GM19035 (cell line): ENCODE results near the gene CARD10.

Experiments
- ATAC-seq: cut with Tn5 transposase; IDR thresholded peaks from one replicate; pipeline ENCODE4 v1.9.1; 2021; ENCODE audit not compliant: unreplicated experiment

The CARD10 gene

DNA sequence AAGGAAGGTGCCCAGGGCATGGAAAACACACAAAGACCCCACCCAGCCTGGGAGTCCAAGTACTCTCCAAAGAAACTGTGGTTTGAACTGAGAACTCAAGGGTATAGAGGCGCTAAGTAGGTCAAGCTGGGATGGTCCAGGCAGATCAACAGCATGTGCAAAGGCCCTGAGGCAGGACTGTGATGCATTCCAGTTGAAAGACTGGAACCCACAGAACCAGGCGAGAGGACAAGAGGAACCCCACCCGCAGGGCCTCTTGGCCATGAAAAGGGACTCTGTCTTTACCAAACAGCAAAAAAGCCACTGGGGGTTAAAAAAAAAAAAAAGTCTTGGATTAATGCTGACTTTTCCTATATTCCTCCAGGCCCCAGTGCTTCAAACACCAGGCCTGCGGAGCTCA is 14.3 kb downstream of the CARD10 start:
- no peak for ATAC-seq

DNA sequence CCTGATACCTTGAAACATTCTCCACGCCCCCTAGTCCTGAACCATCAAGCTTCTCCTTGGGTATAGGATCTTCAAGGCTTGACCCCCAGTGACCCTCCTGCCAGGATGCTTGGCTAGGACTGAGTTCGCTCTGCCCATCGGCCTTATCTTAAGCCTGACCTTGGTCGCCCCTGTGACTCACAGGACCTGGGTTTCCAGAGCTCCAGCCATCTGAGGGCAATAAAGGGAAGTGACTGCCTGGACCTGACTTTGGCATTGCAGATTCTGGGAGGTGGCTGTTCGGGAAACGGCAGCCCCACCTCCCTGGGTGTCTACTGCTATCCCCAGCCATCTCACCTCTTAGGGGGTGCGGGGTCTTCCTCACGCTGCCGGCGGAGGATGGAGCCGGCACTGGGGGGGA is 15.4 kb downstream of the CARD10 start:
- no peak for ATAC-seq

DNA sequence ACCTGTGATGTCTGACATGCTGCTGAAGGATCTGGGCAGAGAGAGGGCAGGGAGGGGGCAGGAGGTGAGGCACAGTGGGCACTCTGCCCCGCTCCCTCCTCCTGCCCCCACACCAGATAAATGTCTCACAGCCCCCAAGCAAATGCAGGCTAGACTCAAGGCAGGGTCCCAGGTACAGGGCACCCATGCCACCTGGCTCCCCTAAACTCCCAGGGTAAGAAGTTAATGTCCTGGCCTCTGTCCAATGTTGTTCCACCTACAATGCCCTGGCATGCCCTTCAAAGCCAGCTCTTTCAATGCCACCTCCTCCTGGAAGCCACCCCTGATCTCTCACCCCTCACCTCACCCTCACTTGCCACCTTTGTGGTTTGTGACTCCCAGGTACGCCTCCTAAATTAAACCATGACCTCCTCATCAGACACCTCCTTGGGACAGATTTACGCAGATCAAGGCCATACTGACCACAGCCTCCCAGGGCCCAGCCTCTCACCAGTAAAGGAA is 16.0 kb downstream of the CARD10 start:
- no peak for ATAC-seq

DNA sequence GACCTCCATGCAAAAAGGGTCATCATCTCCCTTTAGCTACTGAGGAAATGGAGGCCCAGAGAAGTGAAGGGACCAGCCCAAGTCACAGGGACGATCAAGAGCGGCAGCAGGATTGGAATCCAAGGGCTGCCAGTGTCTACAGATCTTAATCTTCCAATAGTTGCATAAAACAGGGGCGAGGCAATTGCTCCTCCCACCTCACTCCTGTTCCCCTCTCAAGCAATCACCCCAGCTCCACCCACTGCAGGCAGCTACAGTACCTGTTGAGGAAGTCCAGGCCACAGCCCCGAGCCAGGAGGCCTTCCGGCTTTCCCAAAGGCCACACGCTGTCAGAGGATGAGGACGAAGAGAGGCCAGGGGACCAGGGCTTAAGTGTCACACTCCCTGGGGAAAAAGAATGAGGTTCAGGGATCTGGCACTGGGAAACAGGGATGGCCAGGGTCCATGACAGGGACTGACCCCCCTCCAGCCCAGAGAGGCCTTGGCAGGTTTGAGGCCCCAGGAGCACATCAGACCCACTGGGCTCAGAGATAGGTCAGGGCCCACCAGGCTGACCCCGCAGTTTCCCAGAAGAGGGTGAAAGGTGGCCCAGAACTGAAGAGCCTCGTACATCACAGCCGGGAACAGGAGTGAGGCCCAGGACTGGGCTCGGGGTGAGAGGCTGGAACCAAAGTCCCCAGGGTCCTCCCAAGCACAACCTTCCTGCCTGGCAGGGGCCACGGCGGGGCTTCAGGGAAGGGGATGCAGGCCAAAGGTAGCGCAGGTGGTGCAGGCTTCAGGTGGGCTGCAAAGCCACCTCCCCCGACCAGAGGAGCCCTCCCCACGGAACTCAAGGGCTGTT is 16.7 kb downstream of the CARD10 start:
- ATAC-seq = no peak

DNA sequence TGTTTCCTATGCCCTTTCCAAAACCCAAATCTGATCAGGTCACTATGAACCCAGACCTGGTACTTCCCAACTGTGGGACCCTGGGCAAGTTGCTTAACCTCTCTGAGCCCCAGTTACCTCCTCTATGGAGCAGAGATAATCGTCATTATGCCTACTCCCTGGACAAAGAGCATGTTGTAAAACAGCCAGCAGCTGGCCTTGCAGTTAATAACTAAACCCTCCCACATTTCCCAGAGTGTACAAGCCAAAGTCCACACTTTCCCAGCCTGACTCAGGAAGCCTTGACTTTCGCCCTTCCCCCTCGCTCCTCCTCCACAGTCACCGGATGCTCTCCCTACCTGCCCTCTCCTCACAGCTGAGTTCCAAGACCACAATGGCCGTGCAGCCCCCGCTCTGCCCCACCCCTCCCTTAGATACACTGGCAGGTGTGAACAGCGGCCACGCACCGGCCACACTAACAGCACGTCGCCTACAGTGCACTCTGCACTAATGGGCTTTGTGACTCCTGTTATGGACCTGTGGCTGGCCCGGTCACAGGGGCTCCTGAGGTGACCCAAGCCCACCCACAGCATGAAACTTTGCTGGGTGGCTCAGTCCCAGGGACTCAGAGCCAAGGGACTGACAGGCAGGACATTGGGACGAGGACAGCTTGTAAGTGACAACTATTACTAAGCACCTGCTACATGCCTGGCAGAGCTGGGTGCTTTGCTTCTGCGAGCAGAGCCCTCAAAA is 17.4 kb downstream of the CARD10 start:
- no peak for ATAC-seq

DNA sequence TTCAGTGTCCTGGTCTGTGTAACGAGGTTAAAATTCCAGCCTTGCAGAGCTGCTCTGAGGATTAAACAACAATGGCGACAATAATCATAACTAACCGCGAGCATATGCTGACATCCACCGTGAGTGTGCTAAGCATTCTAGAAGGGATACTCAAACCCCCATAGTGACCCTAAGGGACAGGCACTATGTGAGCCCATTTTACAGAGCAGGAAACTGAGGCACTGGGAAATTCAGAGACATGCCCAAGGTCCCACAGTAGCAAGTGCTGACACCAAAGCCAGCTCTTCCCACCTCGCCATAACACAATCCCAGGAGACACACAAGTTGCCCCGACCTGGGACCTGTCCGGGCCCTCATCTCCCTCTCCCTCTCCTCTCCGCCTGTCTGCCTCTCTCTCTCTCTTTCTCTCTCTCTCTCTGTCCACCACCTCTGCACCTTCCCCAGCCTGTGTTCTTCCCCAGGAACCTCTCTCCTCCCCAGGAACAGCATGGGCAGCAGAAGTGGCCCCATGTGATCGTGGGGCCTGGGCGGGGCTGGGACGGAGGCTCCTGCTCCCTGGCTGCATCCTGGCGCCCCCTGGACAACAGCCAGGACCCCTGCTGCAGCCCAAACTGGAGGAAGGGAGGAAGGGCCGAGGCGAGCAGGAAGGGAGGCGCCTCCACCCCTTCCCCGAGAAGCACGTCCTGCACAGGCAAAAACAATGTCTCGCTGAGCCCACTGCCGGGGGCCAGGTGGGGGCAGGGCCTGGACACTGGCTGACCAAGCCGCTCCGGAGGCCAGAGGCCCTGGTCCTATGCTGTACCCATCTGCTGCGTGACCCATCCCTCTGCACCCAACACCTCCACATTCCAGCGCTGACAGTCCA is 18.2 kb downstream of the CARD10 start:
- no peak for ATAC-seq

DNA sequence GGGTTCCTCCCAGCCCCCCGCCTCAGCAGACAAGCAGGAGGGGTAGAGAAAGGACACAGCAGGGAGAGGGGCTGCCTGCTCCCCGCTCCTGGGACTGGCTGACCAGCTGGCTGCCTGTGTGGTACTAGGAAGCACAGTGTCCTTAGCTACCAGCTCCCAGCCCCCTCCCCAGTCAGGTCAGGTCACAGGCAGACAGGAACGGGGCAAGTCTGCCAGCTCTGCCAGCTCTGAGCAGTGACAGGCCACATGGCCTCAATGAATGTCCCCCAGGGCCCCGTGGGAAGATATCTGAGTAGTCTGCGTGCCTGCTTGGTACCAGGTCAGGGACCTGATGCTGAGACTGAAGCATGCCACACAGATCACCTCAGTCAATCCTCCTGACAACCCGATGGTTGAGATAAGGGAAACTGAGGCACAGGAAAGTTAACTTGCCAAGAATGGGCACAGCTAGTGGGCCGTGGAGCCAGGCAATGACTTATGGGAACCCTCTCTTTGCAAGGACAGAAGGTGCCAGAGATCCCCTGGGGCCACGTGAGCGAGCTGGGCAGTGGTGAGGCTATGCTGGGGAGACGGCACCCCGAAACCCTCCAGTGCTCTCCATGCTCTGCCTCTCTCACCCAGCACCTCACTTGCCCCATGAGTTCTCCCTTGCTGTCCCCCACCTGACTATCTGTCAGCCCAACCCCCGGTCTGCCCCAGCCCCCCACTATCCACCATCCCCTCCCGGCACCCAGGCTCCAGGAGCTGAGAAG is 19.2 kb downstream of the CARD10 start:
- no peak for ATAC-seq

DNA sequence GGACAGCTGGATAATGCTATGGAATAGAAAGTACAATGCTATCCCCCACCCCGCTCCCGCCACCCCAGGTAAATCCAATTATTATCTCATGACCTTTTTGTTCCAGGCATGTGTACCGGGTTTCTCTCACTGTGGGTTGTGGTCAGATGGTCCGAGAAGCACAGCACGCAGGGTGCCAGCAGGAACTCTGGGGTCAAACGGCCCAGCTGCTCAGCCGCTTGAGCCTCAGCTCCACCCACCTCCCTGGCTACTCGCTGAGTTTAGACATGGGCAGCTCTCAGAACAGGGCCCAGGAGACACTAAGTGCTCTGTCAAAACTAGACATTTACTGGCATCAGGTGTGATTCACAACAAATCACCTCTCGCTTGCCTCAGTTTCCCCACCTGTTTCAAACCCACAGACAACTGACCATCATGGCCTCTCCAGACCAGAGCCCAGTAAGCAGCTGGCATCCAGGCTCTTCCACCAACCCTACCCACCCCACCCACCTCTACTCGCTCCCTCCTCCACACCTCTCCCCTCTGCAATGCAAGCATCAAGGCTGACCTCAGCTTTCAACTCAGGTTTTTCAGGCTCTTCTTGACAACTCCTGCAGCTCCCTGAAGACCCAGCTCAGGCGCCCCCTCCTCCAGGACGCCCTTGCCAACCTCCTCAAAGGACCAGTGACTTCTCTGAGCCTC is 20.0 kb downstream of the CARD10 start:
- no peak for ATAC-seq

DNA sequence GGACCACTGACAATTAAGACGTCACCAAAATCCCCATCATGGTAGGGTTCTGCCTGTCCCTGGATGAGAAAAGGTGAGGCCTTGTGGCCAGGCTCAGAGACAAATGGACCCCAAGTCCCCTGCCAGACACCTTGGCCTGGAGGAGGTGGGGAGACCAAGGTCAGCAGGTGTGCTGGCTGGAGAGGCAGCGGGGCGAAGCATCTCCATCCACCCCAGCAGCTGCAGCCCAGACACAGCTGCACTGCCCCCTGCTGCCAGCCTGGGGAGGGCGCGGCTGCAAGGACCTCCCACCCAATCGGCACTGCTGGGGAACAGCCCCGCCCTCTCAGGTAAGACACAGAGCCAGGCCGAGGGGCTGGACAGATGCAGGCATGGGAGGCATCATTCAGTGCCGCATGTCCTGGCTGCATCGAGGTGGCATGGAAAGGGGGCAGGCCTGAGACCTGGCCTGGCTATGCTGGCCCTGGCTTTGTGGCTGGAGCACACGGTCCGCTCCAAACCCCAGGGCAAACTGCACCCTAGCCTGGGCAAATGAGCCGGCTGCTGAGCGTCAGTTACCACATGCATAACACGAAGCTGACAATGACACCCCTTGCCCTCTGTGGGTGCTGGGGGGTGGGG is 20.8 kb downstream of the CARD10 start:
- no peak for ATAC-seq

DNA sequence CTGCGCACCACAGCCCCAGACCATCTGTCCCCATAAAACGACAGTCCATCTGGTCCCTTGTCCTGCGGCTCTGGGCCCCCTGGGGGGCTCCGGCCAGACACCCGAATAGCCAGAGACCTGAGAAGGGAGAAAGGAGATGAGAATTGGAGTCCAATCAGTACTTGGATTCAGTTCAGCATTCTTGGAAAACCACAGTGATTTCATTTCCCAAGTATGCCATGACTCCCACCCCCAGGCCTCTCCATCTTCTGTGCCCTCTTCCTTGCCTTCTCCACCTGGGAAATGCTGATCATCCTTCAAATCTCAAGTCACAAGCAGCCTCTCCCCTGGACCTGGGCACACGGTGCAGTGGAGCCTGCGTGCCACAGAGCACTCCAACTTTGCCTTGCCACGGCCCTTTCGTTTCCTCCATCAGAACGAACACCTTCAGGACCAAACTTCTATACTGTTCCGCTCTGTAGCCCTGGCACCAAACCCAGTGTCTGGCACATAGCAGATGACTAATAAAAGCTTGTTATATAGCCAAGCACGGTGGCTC is 22.1 kb downstream of the CARD10 start:
- ATAC-seq = no peak

DNA sequence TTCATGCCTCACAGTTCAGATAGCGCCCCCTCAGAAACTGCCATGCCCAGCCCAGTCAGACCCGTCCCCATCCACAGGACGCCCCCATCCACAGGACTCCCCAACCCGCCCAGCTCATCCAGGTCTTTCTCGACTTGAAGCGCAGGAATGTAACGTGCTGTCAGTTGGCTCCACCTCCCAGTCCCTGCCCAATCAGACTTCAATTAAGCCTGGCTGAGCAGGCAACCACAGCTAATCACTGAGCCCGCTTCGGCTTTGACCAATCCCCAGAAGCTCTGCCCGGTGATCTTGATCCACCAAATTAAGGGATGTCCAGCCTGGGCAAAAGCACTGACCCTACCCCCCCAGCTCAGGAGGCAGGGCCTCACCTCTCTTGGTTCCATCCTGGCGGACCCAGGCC is 22.6 kb downstream of the CARD10 start:
- ATAC-seq = no peak

DNA sequence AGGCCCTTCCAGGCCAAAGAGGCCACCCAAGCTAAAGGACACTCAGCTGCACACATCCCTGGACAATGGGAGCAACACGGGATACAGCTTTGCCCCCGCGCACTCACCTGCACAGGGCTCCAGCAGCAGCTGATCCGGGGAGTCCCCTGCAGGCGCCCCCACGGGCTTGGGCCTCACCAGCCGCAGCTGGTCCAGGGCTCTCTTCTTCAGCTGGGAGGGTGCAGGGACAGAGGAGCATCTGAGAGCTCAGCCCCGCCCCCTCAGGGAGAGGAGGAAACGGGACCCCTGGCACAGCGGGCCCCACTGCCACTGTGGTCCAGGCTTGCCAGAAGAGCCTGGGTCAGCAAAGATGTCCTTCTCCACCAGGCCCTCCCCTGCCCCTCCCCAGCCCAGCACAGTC is 25.2 kb downstream of the CARD10 start:
- ATAC-seq = no peak

DNA sequence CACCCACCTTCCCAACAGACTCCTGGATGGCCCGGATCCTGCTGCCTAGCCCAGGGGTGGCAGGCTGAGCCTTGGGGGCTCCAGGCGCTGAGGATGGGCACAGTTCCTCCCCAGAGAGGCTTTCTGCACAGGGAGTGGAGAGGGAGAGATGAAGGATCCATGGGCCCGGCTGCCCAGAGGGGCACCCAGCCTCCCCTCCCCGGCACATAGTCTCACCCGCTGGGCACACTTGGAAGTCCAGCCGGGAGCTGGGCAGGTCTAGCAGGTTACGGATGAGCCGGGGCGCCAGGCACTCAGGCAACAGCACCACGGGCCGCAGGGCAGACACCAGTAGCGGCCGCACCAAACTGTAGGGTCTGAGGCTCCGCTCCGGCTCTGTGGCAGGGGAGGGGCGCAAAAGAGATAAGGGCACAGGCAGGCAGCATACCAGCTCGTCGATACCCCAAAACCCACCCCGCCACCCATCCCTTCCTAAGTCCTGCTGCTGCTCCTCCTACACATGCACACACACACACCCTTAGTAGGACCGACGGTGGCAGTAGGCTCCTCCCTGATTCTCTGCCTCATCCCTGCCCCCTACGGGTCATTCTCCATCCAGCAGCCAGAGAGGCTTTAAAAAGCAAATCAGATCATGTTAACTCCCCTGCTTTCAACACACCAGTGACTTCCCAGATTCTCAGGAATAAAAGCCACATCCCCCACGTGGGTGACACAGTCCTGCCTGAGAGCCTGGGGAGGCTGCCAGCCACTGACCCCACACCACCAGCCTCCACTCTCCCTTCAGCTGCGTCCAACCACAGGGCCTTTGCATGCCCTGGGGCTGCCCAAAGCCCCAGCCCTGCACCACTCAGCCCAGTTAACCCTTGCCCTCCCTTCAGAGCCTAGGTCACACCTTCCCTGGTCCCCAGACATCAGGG is 26.5 kb downstream of the CARD10 start:
- ATAC-seq = no peak

DNA sequence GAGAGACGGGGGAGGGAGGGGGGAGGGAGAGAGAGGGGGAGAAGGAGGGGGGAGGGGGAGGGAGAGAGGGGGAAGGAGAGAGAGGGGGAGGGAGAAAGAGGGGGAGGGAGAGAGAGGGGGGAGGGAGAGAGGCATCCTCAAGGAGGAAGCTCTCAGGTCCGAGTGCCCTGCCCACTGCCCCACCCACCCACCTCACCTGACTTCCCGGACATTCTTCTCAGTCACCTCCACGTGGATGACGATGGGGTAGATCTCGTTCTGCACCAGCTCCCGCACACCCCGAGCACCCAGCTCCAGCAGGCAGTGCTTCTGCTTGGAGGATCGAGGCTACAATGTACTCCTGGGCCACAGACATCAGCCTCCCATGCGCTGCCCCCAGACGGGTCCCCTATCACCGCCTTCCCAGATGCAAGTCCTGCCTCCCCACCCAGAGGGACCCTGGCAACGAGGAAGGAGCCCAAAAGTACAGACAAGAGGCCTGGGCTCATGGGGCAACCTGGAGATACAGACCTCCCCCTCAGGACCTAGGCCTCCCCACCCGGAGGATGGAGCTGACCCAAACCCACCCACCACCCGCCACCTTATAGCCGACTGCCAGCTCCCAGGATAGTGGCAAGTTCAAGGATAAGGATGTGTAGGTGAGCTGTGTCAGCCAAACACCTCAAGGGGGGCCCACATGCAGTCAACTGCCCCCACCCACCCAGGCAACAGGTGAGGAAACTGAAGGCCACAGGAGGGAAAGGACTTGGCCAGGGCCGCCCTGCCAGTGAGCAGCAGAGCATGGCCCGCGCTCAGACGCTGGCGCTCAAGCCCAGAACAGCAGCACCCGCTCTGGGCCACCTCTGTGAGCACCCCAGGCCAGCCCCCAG is 27.4 kb downstream of the CARD10 start:
- ATAC-seq = no peak

DNA sequence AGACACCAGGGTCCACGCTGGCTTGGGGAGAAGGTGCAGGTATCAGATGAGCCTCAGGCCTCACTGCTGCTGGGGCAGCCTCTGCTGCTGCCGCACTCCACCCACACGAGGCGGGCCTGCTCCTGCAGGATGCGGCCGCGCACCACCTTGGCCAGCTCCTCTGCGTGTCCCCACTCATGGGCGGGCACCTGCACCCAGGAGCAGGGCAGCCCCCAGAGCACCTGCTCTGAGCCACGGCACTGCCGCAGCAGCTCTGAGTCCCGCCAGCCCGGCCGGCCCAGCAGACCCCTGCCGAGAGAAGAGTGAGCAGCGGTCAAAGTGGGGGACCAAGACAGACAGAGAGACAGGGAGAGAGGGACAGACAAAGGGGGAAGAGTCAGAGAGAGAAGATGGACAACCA is 28.1 kb downstream of the CARD10 start:
- ATAC-seq = no peak

DNA sequence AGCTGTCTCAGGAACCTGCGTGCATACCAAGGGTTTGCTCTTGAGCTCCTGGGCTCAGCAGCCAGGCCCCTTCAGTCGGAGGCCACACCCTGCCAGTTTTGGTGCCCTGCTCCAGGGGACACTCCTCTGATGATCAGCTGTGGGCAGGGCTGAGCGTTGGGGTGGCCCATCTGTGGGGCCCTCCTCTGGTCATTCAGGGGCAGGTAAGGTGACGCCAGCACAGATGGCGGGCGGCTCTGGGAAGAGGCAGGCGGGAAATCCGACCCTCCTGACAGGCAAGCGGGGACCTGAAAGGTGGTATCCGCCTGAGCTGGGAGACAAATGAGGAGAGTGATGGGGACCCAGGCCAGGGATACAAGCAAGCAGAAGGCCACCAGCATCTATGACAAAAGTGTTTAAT is 29.2 kb downstream of the CARD10 start:
- no peak for ATAC-seq
